ENCODE data around the gene RBMS3. TPM values are rescaled to one million over a fixed set of nuclear protein-coding genes. Genes with fewer than 3 reads are reported as not detected.

The RBMS3 gene
- total and polyA plus RNA-seq, 4 donors, result 4.8 to 117 (median 29.4) TPM

DNA sequence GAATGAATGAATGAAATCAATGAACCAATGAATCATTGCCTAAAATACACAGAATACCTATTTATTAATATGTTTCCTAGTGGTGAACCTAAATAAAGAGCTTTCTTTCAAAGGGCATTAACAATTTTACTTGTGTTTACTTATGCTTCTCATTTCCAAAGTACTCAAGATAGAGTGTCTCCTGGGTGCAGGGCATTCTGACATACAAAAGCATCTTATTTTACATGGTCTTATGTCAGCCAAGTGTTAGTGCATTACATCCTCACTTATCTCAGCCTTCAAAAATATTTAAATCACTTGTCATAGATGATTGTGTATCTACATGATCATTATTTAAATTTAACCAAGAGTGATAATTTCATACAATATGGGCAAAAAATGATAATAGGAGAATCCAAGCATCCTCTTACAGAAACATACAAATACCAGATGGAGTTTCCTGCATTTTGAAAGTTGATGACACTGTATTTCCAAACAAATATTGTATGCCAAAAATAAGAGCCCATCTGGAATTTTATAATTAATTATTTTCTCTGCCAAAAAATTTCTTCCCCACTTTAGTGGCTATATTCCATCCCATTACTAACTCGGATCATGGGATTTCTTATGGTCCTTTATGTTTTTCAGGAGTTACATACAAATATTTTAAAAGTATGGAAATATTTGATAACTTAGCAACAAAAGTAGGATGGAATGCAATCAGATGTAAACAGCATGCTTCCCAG, 279.0 kb downstream of the RBMS3 start:
- no peak overlapping the region for H3K9ac ChIP-seq (ENCODE audit: insufficient read depth in 1 of 2, low read length in 2 of 2)
- no peaks in the 10 kb centered on the region for H3K9me3 ChIP-seq (ENCODE audit: control insufficient read depth in 4 of 4, insufficient read depth in 3 of 4, low read length in 3 of 4)
- no peaks in the 10 kb centered on the region for H3K36me3 ChIP-seq (ENCODE audit: control insufficient read depth in 4 of 4, insufficient read depth in 4 of 4, low read length in 4 of 4)
- 66 to 76% methylated on average over 1 of the region's 1 CpG for WGBS, 2 donors
- no peak for TF ChIP-seq CTCF (IDR thresholded peaks at IDR 0.05; ENCODE audit: control extremely low read depth, extremely low read depth)
- peak in 2 of 3 donors; percentile 75 to 80 for DNase-seq
- H3K4me1 ChIP-seq (ENCODE audit: control insufficient read depth in 5 of 5, insufficient read depth in 5 of 5, low read length in 5 of 5), result peaks cover 0 to 38% (median 3%) of the 10 kb centered on the region in 5 donors
- H3K4me3 ChIP-seq, result no peak overlapping the region
- no peaks in the 10 kb centered on the region for H3K27me3 ChIP-seq (ENCODE audit: control insufficient read depth in 3 of 3, insufficient read depth in 3 of 3, low read length in 2 of 3)
- H3K27ac ChIP-seq (ENCODE audit: low read depth in 1 of 2, low read length in 1 of 2), result no peak overlapping the region
- ATAC-seq (ENCODE audit: insufficient read depth, low FRiP score), result no peak

- H3K27ac ChIP-seq (ENCODE audit: low read depth in 1 of 2, low read length in 1 of 2), result no peak overlapping the region
- no peaks in the 10 kb centered on the region for H3K9me3 ChIP-seq (ENCODE audit: control insufficient read depth in 4 of 4, insufficient read depth in 3 of 4, low read length in 3 of 4)
- TF ChIP-seq CTCF (IDR thresholded peaks at IDR 0.05; ENCODE audit: control extremely low read depth, extremely low read depth), result no peak
- no peaks in the 10 kb centered on the region for H3K27me3 ChIP-seq (ENCODE audit: control insufficient read depth in 3 of 3, insufficient read depth in 3 of 3, low read length in 2 of 3)
- ATAC-seq (ENCODE audit: insufficient read depth, low FRiP score), result no peak
- peak in 1 of 3 donors; percentile 45 for DNase-seq
- H3K36me3 ChIP-seq (ENCODE audit: control insufficient read depth in 4 of 4, insufficient read depth in 4 of 4, low read length in 4 of 4), result no peaks in the 10 kb centered on the region
- H3K4me3 ChIP-seq, result no peak overlapping the region
- H3K4me1 ChIP-seq (ENCODE audit: control insufficient read depth in 5 of 5, insufficient read depth in 5 of 5, low read length in 5 of 5), result peaks cover 0 to 41% (median 1%) of the 10 kb centered on the region in 5 donors
- WGBS, 2 donors, result 84 to 89% methylated on average over 4 of the region's 4 CpGs
- peak overlapping the region in 1 of 2 donors; percentile 26 for H3K9ac ChIP-seq (ENCODE audit: insufficient read depth in 1 of 2, low read length in 2 of 2)
Measured at GRCh38 chr3:29561651-29562149, 280.8 kb downstream of the RBMS3 start.

- no peak overlapping the region for H3K4me3 ChIP-seq
- peaks cover 0 to 16% (median 0%) of the 10 kb centered on the region in 5 donors for H3K4me1 ChIP-seq (ENCODE audit: control insufficient read depth in 5 of 5, insufficient read depth in 5 of 5, low read length in 5 of 5)
- no peaks in the 10 kb centered on the region for H3K27me3 ChIP-seq (ENCODE audit: control insufficient read depth in 3 of 3, insufficient read depth in 3 of 3, low read length in 2 of 3)
- DNase-seq (no peak), ATAC-seq (ENCODE audit: insufficient read depth, low FRiP score) (no peak)
- H3K9ac ChIP-seq (ENCODE audit: insufficient read depth in 1 of 2, low read length in 2 of 2), result no peak overlapping the region
- H3K36me3 ChIP-seq (ENCODE audit: control insufficient read depth in 4 of 4, insufficient read depth in 4 of 4, low read length in 4 of 4), result no peaks in the 10 kb centered on the region
- H3K9me3 ChIP-seq (ENCODE audit: control insufficient read depth in 4 of 4, insufficient read depth in 3 of 4, low read length in 3 of 4), result no peaks in the 10 kb centered on the region
- TF ChIP-seq CTCF (IDR thresholded peaks at IDR 0.05; ENCODE audit: control extremely low read depth, extremely low read depth), result no peak
- no peak overlapping the region for H3K27ac ChIP-seq (ENCODE audit: low read depth in 1 of 2, low read length in 1 of 2)
Measured at GRCh38 chr3:29565236-29565635, 284.4 kb downstream of the RBMS3 start.

Data from lung (tissue), 12 donors.